ENCODE results near the gene KCNQ1OT1. TPM values are rescaled to one million over a fixed set of nuclear protein-coding genes. Genes with fewer than 3 reads are reported as not detected.

The KCNQ1OT1 gene
- total RNA-seq, 1 experiment from 2014 or later = 2.4 TPM

- CTCF ChIA-PET = interaction anchor here (1.0 kb wide), 1 partner anchor 11 kb away, joined by 3 read pairs; no protein-coding TSS in a partner anchor
- Mint-ChIP-seq H3K4me1 (peaks cover 17% of the 10 kb centered on the region), H3K27me3 (ENCODE audit: low read depth) (peaks cover 96% of the 10 kb centered on the region), H3K9me3 (peaks cover 20% of the 10 kb centered on the region), H3K27ac (no peak overlapping the region), H3K4me3 (no peak overlapping the region), H3K36me3 (peaks cover 20% of the 10 kb centered on the region)
- no peak for TF ChIP-seq GABPB1 (CRISPR knock-in tag; IDR thresholded peaks at IDR 0.05)
- no peak for TF ChIP-seq RORB (CRISPR knock-in tag; IDR thresholded peaks at IDR 0.05)
- no peak for TF ChIP-seq FOXP1 (CRISPR knock-in tag; IDR thresholded peaks at IDR 0.05; ENCODE audit: borderline replicate concordance)
- no peak for TF ChIP-seq ZNF121 (CRISPR knock-in tag; IDR thresholded peaks at IDR 0.05)
- TF ChIP-seq ARID4B (CRISPR knock-in tag; IDR thresholded peaks at IDR 0.05; ENCODE audit: borderline replicate concordance) = no peak
- TF ChIP-seq PREB (CRISPR knock-in tag; IDR thresholded peaks at IDR 0.05; ENCODE audit: borderline replicate concordance) = no peak
- no peak for TF ChIP-seq TCF7 (CRISPR knock-in tag; IDR thresholded peaks at IDR 0.05; ENCODE audit: low read depth)
- TF ChIP-seq ZNF263 (CRISPR knock-in tag; IDR thresholded peaks at IDR 0.05; ENCODE audit: low read depth) = no peak
- TF ChIP-seq TP53 (CRISPR knock-in tag; IDR thresholded peaks at IDR 0.05) = no peak
- no peak for TF ChIP-seq ESRRA (CRISPR knock-in tag; IDR thresholded peaks at IDR 0.05; ENCODE audit: borderline replicate concordance)
- no peak for TF ChIP-seq CDX4 (CRISPR knock-in tag; IDR thresholded peaks at IDR 0.05; ENCODE audit: borderline replicate concordance)
- no peak for TF ChIP-seq USF1 (CRISPR knock-in tag; IDR thresholded peaks at IDR 0.05)
- POLR2A ChIA-PET = no interaction called here
- ATAC-seq = no peak
- no peak for DNase-seq (ENCODE audit: low spot score)
These were observed 14.6 kb upstream of the KCNQ1OT1 start for GRCh38 chr11:2714463-2714800.

- no peak for DNase-seq (ENCODE audit: low spot score)
- POLR2A ChIA-PET = no interaction called here
- TF ChIP-seq NFYB (CRISPR knock-in tag; conservative IDR thresholded peaks at IDR 0.05; ENCODE audit: low read depth) (no peak), ZNF121 (CRISPR knock-in tag; IDR thresholded peaks at IDR 0.05) (no peak), ZNF671 (CRISPR knock-in tag; IDR thresholded peaks at IDR 0.05) (no peak), NR3C1 (CRISPR knock-in tag; conservative IDR thresholded peaks at IDR 0.05; ENCODE audit: low read depth) (no peak), MLX (CRISPR knock-in tag; IDR thresholded peaks at IDR 0.05) (no peak), FOXP1 (CRISPR knock-in tag; IDR thresholded peaks at IDR 0.05; ENCODE audit: borderline replicate concordance) (no peak), HMGXB4 (CRISPR knock-in tag; IDR thresholded peaks at IDR 0.05) (no peak), GTF2I (CRISPR knock-in tag; conservative IDR thresholded peaks at IDR 0.05) (no peak), IRF2 (CRISPR knock-in tag; IDR thresholded peaks at IDR 0.05; ENCODE audit: borderline replicate concordance, low read depth) (no peak), ZNF138 (CRISPR knock-in tag; conservative IDR thresholded peaks at IDR 0.05) (no peak), ATF2 (CRISPR knock-in tag; IDR thresholded peaks at IDR 0.05; ENCODE audit: borderline replicate concordance, low read depth) (no peak), ATF3 (CRISPR knock-in tag; conservative IDR thresholded peaks at IDR 0.05) (no peak), ESRRA (CRISPR knock-in tag; IDR thresholded peaks at IDR 0.05; ENCODE audit: borderline replicate concordance) (no peak), ATF1 (CRISPR knock-in tag; IDR thresholded peaks at IDR 0.05) (no peak)
These were observed 14.1 kb upstream of the KCNQ1OT1 start for GRCh38 chr11:2713661-2714462.

More at GRCh38 chr11:2713661-2714462, 14.1 kb upstream of the KCNQ1OT1 start:
- H3K4me1 Mint-ChIP-seq = peaks cover 12% of the 10 kb centered on the region
- peaks cover 20% of the 10 kb centered on the region for H3K9me3 Mint-ChIP-seq
- H3K27me3 Mint-ChIP-seq (ENCODE audit: low read depth) = peaks cover 95% of the 10 kb centered on the region
- no peak for ATAC-seq
- H3K27ac Mint-ChIP-seq = no peak overlapping the region
- H3K36me3 Mint-ChIP-seq = peaks cover 20% of the 10 kb centered on the region
- no peak overlapping the region for H3K4me3 Mint-ChIP-seq
- CTCF ChIA-PET = interaction anchor here (1.0 kb wide), 1 partner anchor 11 kb away, joined by 3 read pairs; no protein-coding TSS in a partner anchor
